Neutrophil (primary cell): ENCODE results near the gene XPA.

Experiments
- H3K27ac ChIP-seq: fragments of 200-600 bp; sonication (generic); 2 replicates; pipeline ENCODE4 v1.5.1; 2016; ENCODE audit warnings: mild to moderate bottlenecking, moderate library complexity
- H3K27me3 ChIP-seq: fragments of 200-600 bp; sonication (generic); 2 replicates; pipeline ENCODE4 v1.6.0; 2016; ENCODE audit warnings: mild to moderate bottlenecking
- H3K36me3 ChIP-seq: fragments of 200-600 bp; sonication (generic); 2 replicates; pipeline ENCODE4 v1.5.1; 2017
- H3K4me1 ChIP-seq, 2 experiments: fragments of 200-600 bp in 1 of 2; sonication (generic) in 1 of 2; 1 replicate in 1 of 2; 2 replicates in 1 of 2; pipeline versions ENCODE4 v1.5.1 to v1.6.1; 2013 to 2016; ENCODE audit warnings: low read depth in 1 of 2, low read length in 1 of 2, mild to moderate bottlenecking in 1 of 2, moderate library complexity in 1 of 2; ENCODE audit not compliant: control insufficient read depth in 1 of 2, insufficient read depth in 1 of 2
- H3K4me3 ChIP-seq, 2 experiments: fragments of 200-600 bp in 1 of 2; sonication (generic) in 1 of 2; 1 replicate in 1 of 2; 2 replicates in 1 of 2; pipeline ENCODE4 v1.5.1; 2013 to 2016; ENCODE audit warnings: low read depth in 1 of 2, low read length in 1 of 2, mild to moderate bottlenecking in 1 of 2, moderate library complexity in 1 of 2
- H3K9me3 ChIP-seq: fragments of 200-600 bp; sonication (generic); 2 replicates; pipeline ENCODE4 v1.5.1; 2016
- CTCF ChIP-seq: fragments of 200-600 bp; sonication (generic); IDR thresholded peaks from 2 replicates; pipeline ENCODE4 v1.5.1; 2016; ENCODE audit warnings: antibody characterized with exemption

XPA gene

GRCh38 chr9:97630591-97630990 lies 66.5 kb downstream of the XPA start:
- peaks cover 26 to 27% of the 10 kb centered on the region in 2 experiments for H3K4me1 ChIP-seq
- no peak overlapping the region for H3K4me3 ChIP-seq
- H3K27ac ChIP-seq = no peak overlapping the region
- H3K9me3 ChIP-seq = no peaks in the 10 kb centered on the region
- H3K36me3 ChIP-seq = peaks cover under 1% of the 10 kb centered on the region
- no peak for TF ChIP-seq CTCF
- H3K27me3 ChIP-seq = no peaks in the 10 kb centered on the region

GRCh38 chr9:97629156-97629555 lies 68.0 kb downstream of the XPA start:
- Histone ChIP-seq H3K27me3 (no peaks in the 10 kb centered on the region), H3K36me3 (peaks cover 4% of the 10 kb centered on the region), H3K4me1 (peaks cover 15 to 16% of the 10 kb centered on the region in 2 experiments), H3K4me3 (no peak overlapping the region), H3K27ac (no peak overlapping the region), H3K9me3 (no peaks in the 10 kb centered on the region)
- no peak for TF ChIP-seq CTCF

GRCh38 chr9:97628668-97629067 lies 68.5 kb downstream of the XPA start:
- no peaks in the 10 kb centered on the region for H3K9me3 ChIP-seq
- TF ChIP-seq CTCF = no peak
- no peaks in the 10 kb centered on the region for H3K27me3 ChIP-seq
- H3K36me3 ChIP-seq = peaks cover 4% of the 10 kb centered on the region
- no peak overlapping the region for H3K4me3 ChIP-seq
- peaks cover 11 to 12% of the 10 kb centered on the region in 2 experiments for H3K4me1 ChIP-seq
- no peak overlapping the region for H3K27ac ChIP-seq

GRCh38 chr9:97627624-97628023 lies 69.5 kb downstream of the XPA start:
- Histone ChIP-seq H3K4me3 (no peak overlapping the region), H3K9me3 (no peaks in the 10 kb centered on the region), H3K4me1 (peaks cover 8 to 9% of the 10 kb centered on the region in 2 experiments), H3K27me3 (no peaks in the 10 kb centered on the region), H3K27ac (no peak overlapping the region), H3K36me3 (peaks cover 4% of the 10 kb centered on the region)
- no peak for TF ChIP-seq CTCF

- Histone ChIP-seq H3K27ac (no peak overlapping the region), H3K9me3 (no peaks in the 10 kb centered on the region), H3K4me1 (no peaks in the 10 kb centered on the region), H3K36me3 (peaks cover 4% of the 10 kb centered on the region), H3K4me3 (no peak overlapping the region), H3K27me3 (no peaks in the 10 kb centered on the region)
- no peak for TF ChIP-seq CTCF
Observed at GRCh38 chr9:97625620-97626019, 71.5 kb downstream of the XPA start.
